ENCODE measurements around the gene RTN4R. TPM values are rescaled to one million over a fixed set of nuclear protein-coding genes. Genes with fewer than 3 reads are reported as not detected.

RTN4R gene
- total RNA-seq, 1 experiment from 2014 or later = 19.0 TPM

- TF ChIP-seq EZH2 (IDR thresholded peaks at IDR 0.05) (no peak), ZFX (IDR thresholded peaks at IDR 0.05) (no peak), CBX3 (IDR thresholded peaks at IDR 0.05; ENCODE audit: low read depth) (no peak), CEBPB (IDR thresholded peaks at IDR 0.05; ENCODE audit: low read depth) (no peak), YY1 (IDR thresholded peaks at IDR 0.05; ENCODE audit: extremely low read depth, insufficient replicate concordance, low read depth, low read length) (no peak)
- TF ChIP-seq, protein P1, sequence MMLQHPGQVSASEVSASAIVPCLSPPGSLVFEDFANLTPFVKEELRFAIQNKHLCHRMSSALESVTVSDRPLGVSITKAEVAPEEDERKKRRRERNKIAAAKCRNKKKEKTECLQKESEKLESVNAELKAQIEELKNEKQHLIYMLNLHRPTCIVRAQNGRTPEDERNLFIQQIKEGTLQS (IDR thresholded peaks at IDR 0.05) = no peak
- TF ChIP-seq, protein P2, sequence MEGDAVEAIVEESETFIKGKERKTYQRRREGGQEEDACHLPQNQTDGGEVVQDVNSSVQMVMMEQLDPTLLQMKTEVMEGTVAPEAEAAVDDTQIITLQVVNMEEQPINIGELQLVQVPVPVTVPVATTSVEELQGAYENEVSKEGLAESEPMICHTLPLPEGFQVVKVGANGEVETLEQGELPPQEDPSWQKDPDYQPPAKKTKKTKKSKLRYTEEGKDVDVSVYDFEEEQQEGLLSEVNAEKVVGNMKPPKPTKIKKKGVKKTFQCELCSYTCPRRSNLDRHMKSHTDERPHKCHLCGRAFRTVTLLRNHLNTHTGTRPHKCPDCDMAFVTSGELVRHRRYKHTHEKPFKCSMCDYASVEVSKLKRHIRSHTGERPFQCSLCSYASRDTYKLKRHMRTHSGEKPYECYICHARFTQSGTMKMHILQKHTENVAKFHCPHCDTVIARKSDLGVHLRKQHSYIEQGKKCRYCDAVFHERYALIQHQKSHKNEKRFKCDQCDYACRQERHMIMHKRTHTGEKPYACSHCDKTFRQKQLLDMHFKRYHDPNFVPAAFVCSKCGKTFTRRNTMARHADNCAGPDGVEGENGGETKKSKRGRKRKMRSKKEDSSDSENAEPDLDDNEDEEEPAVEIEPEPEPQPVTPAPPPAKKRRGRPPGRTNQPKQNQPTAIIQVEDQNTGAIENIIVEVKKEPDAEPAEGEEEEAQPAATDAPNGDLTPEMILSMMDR (IDR thresholded peaks at IDR 0.05 in 2 of 3, conservative IDR thresholded peaks at IDR 0.05 in 1 of 3; ENCODE audit: borderline replicate concordance in 1 of 3, insufficient read depth in 1 of 3, low read depth in 2 of 3, low read length in 2 of 3) = no peak
These were observed 31.6 kb upstream of the RTN4R start for GRCh38 chr22:20299746-20300136.

More at GRCh38 chr22:20299746-20300136, 31.6 kb upstream of the RTN4R start:
- Histone ChIP-seq H3K4me3 (replicated peaks in 1 of 2; ENCODE audit: low read depth in 1 of 2, low read length in 2 of 2) (peak overlapping the region; percentile 37 to 57), H2AFZ (ENCODE audit: low read depth, low read length, poor library complexity, severe bottlenecking) (peak overlapping the region; percentile 26), H3K9me3 (ENCODE audit: control insufficient read depth in 1 of 2, insufficient read depth in 1 of 2, low read depth in 1 of 2, low read length in 2 of 2) (no peaks in the 10 kb centered on the region), H3K27me3 (ENCODE audit: insufficient read depth, low read length) (no peaks in the 10 kb centered on the region), H3K9me2 (ENCODE audit: insufficient read depth) (no peaks in the 10 kb centered on the region), H3K79me2 (ENCODE audit: insufficient read depth, low read length) (no peaks in the 10 kb centered on the region), H3K36me3 (ENCODE audit: control insufficient read depth in 1 of 2, insufficient read depth in 2 of 2, low read length in 2 of 2) (no peaks in the 10 kb centered on the region), H3K4me1 (ENCODE audit: control insufficient read depth in 1 of 2, insufficient read depth in 2 of 2, low read length in 2 of 2) (peaks cover 3 to 17% of the 10 kb centered on the region in 2 experiments; a peak in 3 of 4 replicates), H3K4me2 (ENCODE audit: low read length) (peak overlapping the region; percentile 92), H4K20me1 (ENCODE audit: insufficient read depth) (no peaks in the 10 kb centered on the region), H3K27ac (ENCODE audit: low read depth, low read length) (peak overlapping the region; percentile 48; the same call in 1 of the 2 replicates), H3K9ac (ENCODE audit: low read length) (peak overlapping the region; percentile 33; the same call in 1 of the 2 replicates)
- ATAC-seq (peak; percentile 54), DNase-seq (ENCODE audit: low read depth, low spot score) (no peak)
- CTCF ChIA-PET = interaction anchor here (1.0 to 1.1 kb wide), 2 partner anchors 18 to 20 kb away, joined by 3 to 6 read pairs; partner anchors contain the start of gene DGCR6L
- intact Hi-C loops (cut with micrococcal nuclease) = no loop called here
- POLR2A ChIA-PET = interaction anchor here (2.0 kb wide), 1 partner anchor 20 kb away, joined by 6 read pairs; the partner anchor contains the start of gene DGCR6L
- RAD21 ChIA-PET (ENCODE audit: low non-redundant PET in 1 of 2, low total read pairs in 2 of 2, uncharacterized antibody in 2 of 2, unreplicated experiment in 2 of 2) = no interaction called here
- BruUV-seq (replicated peaks) = no TSS peak

Data from HCT116 (cell line).